GM18517 (cell line): Measurements from ENCODE around the gene IGF2BP2.

Source experiments
- ATAC-seq: cut with Tn5 transposase; IDR thresholded peaks from one replicate; pipeline ENCODE4 v1.9.1; 2021; ENCODE audit warnings: mild to moderate bottlenecking, moderate library complexity; ENCODE audit not compliant: unreplicated experiment

IGF2BP2 gene

DNA sequence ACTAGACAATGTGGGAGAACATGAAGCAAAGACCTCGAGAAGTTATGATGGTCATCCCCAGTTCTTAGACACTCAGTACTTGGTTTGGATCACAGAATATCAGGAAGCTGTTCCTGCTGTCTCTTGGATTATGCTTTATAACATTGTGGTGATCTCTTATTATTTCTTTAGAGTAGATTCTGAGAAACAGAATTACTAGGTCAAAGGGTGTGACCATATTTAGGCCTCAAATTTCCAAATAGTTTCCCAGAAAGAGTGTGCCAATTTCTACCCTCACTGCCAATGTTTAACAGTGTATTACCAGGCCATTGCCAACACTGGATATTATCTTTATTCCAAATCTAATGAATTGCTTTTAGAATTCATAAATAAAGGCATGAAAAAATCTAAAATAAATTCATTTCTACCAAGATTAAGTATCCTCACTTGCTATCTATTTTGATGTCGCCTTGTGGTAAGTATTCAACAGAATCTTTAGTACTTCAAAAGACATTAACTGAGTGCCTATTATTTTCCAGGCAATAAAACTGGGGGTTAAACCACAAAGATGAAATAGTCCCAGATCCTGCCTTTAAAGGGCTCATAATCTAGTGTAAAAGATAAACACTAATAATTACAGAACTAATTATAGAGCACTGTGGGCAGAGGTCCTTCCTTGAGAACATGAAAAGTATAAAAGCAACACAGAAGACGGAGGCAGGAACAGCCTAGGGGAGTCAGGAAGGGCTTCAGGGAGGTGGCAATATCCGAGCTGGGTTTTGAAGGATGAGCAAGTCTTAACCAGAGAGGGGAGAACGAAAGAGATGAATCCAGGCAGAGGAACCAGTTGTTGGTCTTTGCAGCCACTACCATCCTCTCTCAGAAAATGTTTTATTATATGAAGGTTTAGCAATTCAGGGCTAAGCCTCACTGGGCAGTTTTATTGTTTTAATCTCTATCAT, 86.8 kb downstream of the IGF2BP2 start:
- no peak for ATAC-seq

DNA sequence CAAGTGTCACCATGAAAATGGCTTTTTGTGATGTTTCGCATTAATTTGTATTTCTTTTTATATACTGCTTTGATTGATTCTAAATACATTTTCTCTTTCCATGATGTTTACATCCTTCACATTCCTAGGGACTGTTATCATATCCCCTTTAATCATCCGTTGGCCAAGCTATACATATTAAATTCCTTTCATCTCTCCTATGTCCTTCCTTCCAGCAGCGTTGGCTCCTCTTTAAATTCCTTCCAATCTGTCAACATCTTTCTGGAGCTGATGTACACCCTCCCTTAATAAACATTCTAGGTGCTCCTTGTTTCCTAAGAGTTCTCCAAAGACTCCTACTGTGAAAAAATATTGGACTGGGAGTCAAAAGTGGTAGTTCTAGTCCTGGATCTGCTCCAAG, 87.8 kb downstream of the IGF2BP2 start:
- ATAC-seq: no peak

DNA sequence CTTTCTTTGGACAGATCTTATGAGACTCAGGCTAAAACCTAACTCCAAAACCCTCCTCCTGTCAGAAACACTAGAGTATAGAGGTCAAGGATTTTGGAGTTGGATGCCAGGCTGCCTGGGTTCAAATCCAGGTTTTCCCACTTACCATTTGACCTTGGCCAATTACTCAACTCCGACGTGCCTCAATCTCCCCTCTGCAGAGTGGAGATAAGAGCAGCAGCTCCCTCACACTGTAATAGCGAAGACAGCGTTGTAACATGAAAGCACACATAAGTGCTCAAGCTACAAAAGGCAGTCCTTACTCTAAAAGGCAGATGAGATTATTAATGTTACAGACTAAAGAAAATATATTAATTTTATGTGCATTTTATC, 90.1 kb downstream of the IGF2BP2 start:
- no peak for ATAC-seq

DNA sequence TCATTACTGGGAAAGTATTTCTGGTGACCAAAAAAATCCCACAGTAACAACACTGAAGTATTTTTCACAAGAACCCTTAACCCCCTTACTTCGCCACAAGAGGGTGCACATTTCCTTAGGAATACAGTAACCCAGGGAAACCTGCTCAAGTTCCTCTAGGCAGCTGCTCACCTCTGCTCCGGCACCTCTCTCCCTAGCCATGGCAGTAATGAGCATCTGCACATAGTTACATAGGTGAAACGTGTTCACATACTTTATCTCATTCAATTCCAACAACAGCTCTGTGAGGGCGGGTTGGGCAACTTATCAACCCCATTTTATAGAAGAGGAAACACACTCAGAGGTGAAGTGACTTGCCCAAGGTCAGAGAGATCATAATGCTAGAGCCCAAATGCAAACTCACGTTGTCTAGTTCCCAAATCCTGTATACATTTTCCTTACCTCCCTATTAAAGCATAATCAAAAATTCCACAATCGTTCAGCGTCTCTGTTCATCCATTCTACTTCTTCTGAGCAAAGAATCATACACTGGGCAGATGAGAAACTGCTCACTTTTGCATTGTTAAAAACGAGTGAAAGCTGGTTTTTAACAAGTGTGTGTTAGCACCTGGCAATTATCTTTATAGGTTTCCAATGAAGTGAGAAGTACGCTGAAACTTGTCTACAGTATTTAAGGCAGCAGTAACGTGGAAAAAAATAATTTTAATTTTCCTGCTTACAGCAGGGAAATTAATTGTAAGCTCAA, 90.7 kb downstream of the IGF2BP2 start:
- no peak for ATAC-seq

DNA sequence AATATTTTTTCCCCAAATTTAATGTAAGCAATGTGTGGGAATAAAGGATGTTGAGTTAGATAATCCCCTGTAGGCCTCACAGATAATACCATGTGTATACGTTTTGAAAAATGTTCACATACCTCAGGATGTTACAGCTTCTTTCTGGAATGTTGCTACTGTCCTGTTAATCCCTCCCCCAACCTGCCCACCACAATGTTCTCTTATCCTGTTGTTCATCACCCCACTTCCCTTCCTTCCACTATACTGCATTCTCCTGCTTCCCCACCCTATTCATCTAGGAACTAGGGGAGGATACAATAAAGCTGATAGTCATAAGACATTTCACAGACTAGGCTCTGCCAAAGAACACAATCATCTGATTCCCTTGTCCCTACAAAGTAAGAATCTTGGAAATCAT, 92.1 kb downstream of the IGF2BP2 start:
- ATAC-seq: no peak

DNA sequence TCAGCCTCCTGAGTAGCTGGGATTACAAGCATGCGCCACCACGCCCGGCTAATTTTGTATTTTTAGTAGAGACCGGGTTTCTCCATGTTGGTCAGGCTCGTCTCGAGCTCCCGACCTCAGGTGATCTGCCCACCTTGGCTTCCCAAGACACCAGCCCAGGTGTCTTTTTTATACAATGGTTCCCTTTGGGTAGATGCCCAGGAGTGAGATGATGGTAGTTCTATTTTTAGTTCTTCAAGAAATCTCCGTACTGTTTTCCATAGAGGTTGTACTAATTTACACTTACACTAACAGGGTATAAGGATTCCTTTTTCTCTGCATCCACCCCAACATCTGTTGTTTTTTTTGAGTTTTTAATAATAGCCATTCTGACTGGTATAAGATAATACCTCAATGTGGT, 94.3 kb downstream of the IGF2BP2 start:
- no peak for ATAC-seq

DNA sequence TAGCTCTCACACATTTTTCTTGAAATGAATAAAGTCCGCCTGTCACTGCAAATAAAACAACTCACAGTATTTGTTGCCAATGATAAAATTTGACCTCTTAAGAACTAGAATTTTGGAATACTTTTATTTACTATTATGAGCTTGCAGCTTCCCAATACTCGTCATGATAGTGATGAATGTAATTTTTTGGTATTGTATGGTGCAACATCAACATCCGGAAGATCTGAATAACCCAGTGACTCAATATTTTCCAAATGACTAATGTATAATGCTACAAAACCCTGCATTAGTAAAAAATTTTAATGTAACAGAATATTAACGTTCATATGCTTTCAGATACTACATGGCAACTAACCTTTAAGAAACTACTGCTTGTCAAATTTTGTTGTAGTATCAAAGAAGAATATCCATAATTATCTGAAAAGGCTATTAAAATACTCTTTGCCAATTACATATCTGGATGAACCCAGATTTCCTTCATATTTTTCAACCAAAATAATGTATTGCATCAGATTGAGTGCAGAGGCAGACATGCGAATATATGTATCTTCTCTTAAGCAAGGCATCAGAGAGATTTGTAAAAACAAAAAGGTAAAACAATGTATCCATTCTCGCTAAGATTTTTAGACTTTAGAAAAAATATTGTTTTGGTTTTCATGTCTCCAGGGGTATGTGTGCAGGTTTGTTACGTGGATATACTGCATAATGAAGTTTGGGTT, 95.3 kb downstream of the IGF2BP2 start:
- no peak for ATAC-seq

DNA sequence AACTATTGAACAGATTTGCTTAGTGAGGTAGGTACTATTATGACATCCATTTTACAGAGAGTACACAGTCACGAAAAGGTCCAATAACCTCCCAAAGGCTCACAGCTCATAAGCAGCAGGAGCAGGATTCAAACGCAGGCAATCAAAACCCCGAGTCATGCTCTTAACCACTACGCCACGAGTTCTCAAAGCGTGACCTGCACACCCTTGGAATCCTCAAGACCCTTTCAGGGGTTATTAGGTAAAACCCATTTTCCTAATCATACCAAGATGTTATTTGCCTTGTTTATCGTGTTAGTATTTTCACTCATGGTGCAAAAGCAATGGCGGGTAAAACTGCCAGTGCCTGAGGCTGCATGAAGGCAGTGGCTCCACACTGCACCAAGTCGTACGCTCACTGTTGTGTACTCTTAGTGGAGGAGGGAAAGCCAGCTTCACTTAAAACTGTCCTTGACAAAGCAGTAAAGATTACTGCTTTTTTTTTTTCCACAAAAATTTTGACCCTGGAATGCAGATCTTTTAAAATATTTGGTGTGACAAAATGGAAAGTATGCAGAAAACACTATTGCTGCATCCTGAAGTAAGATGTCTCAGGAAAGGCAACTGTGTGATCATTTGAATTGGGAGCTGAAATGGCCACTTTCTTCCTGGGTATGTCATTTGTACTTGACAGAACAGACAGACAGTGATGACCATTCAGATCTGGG, 96.1 kb downstream of the IGF2BP2 start:
- ATAC-seq: no peak

DNA sequence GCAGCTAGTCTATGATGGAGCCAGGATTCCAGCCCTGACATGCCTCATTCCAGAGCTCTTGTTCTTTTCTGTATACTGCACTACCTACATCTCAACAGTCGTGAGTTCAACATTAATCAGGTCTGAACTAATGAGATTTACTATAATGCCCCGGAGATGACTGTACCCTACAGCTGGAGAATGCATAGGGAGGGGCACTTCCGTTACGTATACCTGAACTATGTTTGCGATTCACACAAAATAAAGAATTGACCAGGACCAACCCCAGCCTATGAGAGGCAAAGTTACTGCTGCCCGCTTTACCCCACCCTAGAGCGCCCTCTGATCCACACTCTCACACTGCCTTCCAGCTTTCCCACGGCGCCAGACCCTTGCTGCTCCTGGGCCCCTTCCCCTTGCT, 97.0 kb downstream of the IGF2BP2 start:
- no peak for ATAC-seq

DNA sequence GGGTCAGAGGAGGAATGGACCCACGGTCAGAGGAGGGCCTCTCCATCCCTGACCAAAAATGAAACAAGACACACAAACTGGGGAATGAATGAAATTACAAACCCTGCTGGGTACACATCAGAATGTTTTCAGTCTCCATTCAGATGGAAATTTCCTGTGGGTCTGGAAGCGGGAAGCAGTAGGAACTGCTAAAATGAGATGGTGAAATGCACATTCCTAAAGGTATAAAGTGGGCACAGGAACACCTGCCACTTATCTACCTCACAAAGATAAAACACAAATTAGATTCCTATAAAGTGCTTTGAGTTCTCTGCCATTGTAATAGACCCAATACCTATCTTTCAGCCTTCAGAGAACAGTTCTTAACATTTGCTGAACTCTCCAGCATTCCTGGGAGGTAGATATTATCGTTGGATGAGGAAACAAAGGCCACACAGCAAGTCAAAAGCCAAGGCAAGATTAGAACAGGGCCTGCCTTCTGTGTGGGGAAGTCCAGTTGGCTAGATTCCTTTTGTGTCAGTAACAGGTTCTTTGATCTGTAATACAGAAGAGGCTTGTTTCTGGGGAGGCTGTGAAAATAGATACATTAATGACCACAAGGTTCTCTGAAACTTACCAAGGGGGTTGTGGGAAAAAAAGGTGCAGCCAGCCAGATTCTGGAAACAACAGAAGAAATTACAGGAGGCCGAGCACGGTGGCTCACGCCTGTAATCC, 98.4 kb downstream of the IGF2BP2 start:
- no peak for ATAC-seq

DNA sequence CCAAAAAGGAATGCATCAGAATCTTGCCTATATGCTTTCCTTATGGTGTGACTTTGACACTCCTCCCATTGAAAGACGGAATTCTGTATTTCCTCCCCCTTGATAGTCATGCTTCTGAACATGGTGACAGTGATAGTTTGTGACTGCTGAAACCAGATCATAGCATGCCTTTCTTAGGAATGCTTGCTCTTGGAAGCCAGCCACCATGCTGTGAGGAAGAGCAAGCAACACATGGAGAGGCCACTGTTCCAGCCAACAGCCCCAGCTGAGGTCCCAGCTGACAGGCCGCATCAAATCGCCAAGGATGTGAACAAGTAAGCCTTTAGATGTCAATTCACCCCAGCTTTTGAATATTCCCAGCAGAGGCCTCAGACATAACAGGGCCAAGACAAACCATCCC, 100.1 kb downstream of the IGF2BP2 start:
- no peak for ATAC-seq

DNA sequence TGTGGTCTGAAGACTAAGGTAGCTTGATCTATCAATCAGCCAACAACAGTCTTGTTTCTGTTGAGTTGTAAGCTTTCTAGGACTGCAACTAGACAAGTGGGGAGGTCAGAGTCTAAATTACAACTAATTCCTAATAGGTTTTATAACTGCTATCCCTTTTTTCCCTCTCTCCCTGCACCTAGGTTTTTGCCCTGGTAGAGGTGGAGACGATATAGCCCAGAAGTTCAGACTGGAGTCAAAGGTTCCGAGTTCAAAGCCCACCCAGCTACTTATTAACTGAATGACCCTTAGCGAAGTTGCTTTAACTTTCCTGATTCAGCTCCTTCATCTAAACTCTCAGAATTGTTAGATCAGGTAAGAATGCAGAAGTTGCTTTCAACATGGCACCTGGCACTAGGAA, 100.6 kb downstream of the IGF2BP2 start:
- ATAC-seq: no peak

DNA sequence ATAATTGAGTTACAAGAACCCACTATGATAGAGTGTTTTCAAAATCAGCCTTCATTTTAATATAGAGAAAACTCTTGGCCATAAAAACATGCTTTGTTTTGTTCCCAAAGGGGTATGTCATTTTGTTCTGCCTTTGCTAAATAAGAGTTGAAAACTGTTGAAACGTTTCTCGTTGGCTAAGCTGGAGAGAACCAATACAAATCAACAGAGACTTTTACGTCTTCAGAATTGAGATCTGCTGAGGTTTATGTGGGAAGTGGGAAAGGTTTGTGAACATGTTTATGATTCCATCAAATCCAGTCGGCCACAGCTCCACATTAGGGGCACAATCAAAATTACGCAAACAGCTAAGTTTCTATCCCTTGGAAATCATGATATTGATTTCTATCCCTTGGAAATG, 102.0 kb downstream of the IGF2BP2 start:
- no peak for ATAC-seq

DNA sequence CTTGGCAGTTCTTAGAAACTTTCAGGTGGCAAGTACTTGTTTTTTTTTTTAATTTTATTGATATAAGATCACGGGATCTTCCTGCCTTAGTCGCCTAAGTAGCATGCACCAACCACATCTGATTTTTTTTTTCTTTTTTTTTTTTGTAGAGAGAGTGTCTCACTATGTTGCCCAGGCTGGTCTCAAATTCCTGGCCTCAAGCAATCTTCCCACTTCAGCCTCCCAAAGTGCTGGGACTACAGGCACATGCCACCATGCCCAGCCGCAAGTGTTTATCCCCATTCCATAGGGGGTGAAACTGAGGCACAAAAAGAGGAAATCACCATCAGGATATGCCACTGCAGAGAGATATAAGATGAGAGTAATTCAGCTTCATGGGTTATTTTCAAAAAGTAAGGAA, 102.9 kb downstream of the IGF2BP2 start:
- ATAC-seq: no peak

DNA sequence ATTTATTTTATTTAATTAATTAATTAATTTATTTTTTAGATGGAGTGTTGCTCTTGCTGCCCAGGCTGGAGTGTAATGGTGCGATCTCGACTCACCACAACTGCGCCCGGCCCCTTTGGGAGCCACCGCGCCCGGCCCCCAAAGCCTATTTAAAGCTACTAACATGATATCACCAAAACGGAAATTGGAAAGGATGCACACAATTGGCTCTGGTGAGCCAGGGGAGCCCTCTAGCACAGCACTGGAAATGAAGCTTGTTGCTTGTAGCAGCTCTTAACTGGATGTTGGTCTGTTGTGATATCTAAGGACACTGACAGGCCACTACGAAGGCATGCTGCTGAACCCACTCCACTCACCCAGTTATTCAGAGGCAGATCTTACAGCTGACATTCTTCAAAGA, 104.5 kb downstream of the IGF2BP2 start:
- ATAC-seq: no peak

DNA sequence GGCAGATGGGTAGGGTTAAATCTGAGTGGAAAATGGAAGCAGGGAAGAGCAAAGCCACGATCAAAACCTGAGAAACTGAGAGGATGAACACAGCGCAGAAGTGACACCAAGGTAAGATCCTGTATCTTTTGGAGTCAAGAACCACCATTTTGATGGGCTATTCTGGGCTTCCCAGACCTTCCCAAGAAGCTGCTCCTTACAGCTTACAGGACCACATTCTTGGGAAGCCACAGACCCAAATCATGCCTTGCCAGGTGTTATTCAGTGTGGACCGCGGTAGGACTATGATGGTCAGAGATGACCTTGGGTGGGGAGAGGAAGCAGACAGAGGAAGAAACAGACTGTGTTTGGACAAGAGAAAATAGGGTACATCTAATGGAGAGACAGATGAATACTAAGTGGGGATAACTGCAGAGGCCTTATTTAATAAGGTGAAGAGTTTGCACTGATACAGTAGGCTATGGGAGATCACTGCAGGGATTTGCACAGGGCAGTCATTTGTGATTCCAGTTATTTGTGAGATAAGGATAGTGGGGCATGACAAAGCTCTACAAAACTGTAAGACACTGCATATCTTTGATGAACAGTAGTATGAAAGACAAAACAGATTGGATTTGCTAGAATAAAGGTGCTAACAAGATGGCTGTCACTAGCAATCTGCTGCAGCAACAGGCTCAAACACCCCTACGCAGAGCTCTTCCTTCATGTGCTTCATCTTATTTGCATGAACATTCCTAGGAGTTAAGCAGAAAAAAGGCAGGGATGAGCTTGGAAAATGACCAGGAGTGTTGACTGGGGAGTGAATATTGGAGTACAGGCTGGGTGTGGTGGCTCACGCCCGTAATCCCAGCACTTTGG, 105.9 kb downstream of the IGF2BP2 start:
- no peak for ATAC-seq

DNA sequence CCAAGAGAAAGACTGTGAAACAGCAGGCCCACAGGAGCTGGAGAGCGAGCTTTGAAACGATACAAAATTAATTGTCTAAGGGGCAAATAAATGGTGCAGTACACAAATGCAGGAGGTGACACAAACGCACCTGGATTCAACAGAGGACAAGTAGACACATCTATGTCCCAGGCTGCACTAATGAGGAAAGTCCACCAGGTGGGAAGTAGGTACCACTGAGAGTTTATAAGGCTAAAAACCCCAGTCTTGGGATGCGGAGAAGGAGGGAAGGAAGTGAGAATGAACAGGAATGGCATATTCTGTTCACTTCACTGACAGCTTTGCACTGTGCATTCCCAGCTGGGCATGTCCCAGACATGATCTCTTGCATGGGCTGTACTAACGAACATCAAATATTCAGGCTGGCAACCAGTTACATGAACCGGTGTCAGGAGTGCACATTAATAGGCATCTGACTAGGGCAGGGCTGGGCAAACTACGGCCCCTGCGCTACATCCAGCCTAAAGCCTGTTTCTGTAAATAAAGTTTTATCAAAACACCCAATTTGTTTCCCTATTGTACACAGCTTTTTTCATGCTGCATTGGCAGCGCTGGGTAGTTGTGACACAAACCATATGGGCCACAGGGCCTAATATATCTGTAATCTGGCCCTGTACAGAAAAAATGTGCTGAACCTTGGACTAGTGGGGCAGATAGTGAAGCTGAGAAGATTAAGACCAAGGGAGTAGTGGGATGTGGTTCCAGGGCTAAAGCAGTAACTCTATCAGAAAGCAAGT, 107.0 kb downstream of the IGF2BP2 start:
- no peak for ATAC-seq

DNA sequence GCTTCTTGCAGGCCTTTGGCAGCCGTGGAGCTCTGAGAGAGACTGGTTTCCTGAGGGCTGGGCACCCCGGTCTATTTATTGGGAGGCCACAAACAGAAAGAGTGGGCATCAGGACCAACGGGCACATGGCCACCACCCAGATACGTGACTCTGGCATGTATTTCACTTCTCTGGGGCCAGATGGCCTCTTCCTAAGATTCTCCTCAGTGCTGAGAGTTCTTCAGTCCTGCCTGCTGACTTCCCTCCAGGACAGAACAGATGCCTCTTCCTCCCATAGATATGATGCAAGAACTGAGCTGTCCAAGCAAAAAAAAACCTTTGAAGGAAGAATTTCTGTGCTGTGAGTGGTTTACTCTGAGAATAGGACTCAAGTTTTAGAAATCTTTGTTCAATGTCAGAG, 107.7 kb downstream of the IGF2BP2 start:
- no peak for ATAC-seq
